ENCODE measurements around the gene NPAS1.
A peak's percentile ranks its signal among the peaks of the same experiment; 100 is the strongest.

The NPAS1 gene

GRCh38 chr19:46983097-46983496, 36.5 kb upstream of the NPAS1 start:
- peak overlapping the region; percentile 61; the same call in 1 of the 2 replicates for H3K27ac ChIP-seq
- TF ChIP-seq CTCF (IDR thresholded peaks at IDR 0.05) (no peak), ZFX (IDR thresholded peaks at IDR 0.05; ENCODE audit: borderline replicate concordance) (no peak)

GRCh38 chr19:46984077-46985010, 35.3 kb upstream of the NPAS1 start:
- peak overlapping the region; percentile 61 for H3K27ac ChIP-seq
- TF ChIP-seq ZFX (IDR thresholded peaks at IDR 0.05; ENCODE audit: borderline replicate concordance) (no peak), CTCF (IDR thresholded peaks at IDR 0.05) (no peak)

DNA sequence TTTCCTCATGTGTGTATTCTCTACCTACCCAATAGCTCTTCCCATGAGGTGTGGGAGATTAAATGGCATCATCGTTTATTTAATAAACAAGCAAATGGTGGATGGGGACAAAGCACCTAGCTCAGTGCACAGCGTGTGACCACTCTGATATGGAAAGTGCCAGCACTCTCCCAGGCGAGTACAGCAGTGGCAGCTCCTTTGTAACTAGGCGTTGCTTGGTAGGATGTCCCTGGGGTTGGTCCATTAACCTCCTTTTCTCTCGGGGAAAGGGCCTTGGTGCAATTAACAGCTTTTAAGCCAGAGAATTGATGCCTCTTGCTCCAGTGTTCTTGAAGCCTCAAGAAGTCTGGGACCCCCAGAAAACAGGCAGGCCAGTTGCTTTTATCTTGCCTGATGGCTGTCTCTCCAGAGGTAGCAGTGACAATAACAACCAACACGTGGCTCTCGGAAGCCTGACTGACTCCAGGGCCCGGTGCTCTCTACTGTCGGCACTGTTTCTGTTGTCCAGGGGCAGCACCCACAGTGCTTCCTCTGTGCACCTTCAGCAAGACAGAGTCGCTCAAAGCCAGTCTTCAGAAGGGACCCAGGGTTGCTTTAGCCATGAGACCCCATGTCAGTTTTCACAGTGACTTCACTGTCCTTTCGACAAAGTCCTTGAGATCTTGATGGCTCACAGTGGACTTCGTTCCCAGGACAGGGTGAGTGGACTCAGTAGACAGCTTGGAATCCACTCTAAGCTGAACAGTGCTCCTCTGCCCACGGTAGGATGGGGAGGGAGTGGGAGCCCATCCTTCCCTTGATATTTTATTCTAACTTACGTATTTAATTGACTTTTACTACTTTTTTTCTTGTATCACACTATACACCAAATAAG, 33.9 kb upstream of the NPAS1 start:
- TF ChIP-seq ZFX (IDR thresholded peaks at IDR 0.05; ENCODE audit: borderline replicate concordance) (no peak), CTCF (IDR thresholded peaks at IDR 0.05) (no peak)
- H3K27ac ChIP-seq, result peak overlapping the region; percentile 61

DNA sequence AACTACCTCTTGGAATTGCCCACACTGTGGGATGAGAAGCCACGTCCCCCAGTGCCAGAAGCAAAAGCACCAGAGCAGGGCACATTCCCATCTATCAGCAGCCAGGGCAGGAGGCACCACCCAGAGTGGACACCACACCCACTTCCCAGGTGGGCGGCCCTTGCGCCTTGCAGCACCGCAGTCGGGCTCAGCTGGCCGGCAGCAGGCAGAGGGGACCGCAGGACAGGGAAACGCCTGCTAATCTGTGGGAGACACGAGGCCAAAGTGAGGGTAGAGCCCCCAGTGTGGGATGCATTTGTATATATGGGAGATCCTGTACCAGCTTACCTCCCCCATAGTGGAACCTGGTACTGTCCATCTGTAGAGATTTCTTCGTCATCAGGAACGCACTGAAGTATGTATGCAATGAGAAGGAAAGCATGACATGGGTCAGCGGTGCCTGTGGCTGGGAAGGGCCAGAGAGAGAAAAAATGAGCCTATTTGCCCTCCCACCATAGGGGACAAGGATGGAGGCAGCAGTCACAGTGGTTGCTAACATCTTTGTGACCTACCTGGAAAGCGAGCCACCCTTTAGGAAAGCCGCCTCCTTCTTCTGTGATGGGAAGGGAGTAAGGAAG, 30.9 kb upstream of the NPAS1 start:
- TF ChIP-seq CTCF (IDR thresholded peaks at IDR 0.05) (no peak), ZFX (IDR thresholded peaks at IDR 0.05; ENCODE audit: borderline replicate concordance) (no peak)
- H3K27ac ChIP-seq, result no peak overlapping the region

- no peak overlapping the region for H3K27ac ChIP-seq
- TF ChIP-seq CTCF (IDR thresholded peaks at IDR 0.05) (peak; percentile 68), ZFX (IDR thresholded peaks at IDR 0.05; ENCODE audit: borderline replicate concordance) (no peak)
Measured at GRCh38 chr19:46990991-46991676, 28.5 kb upstream of the NPAS1 start.

DNA sequence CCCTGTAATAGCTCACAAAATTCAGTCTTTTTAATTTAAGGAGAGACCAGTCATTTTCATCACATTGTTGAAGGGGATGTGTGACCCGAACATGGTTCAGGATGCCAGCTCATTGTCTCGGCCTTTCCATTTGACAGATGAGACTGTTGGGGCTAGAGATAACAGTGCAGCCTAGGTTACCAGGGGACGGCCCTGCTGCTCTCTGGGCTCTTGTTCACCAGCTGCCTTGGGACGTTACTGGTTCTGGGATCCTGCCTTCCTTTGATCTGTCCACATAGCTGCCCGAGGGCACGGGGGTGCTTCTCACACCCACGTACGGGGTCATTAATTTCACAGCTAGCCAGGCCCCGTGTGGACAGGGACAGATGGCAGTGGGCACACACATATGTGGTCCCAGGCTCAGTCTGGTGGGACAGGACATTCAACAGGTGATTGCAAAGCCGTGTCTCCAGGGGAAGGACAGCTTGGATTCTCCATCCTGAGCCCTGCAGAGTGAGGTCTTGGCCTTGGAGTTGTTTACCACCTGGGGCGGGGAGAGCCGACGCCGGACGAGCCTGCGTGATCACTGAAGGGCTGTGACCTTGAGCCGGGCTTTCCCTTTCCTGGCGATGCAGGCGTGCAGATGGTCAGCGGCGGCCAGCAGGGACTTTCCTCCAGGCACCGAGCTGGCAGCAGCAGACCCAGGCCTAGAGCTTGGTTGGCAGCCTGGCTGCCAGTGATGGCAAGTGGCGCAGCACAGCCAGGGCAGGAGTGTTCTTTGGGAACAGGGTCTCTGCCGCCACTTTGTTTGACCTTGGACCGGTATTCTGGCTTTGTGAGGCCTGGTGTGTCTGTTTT, 26.7 kb upstream of the NPAS1 start:
- H3K27ac ChIP-seq, result no peak overlapping the region
- TF ChIP-seq CTCF (IDR thresholded peaks at IDR 0.05) (no peak), ZFX (IDR thresholded peaks at IDR 0.05; ENCODE audit: borderline replicate concordance) (no peak)

Measured in 22Rv1 (cell line).